Sigmoid colon (tissue), 4 donors: ENCODE results near the gene KLHDC7A.

ENCODE experiments used
- EP300 ChIP-seq, 4 donors: sonication (generic); formaldehyde crosslinking; IDR thresholded peaks; one replicate each; pipeline ENCODE4 v1.6.1; 2017; ENCODE audit warnings: antibody characterized with exemption in 4 of 4
- POLR2A ChIP-seq, 2 donors: fragments of 450-650 bp; IDR thresholded peaks; one replicate each; pipeline ENCODE4 v1.6.1; 2016; ENCODE audit warnings: antibody characterized with exemption in 2 of 2, mild to moderate bottlenecking in 2 of 2, moderate library complexity in 2 of 2
- POLR2AphosphoS5 ChIP-seq, 4 donors: sonication (generic); formaldehyde crosslinking; IDR thresholded peaks; one replicate each; pipeline ENCODE4 v1.6.1; 2017; ENCODE audit warnings: antibody characterized with exemption in 4 of 4
- TF ChIP-seq, protein P1 (sequence below), 4 experiments: fragments of 450-650 bp in 3 of 4; fragments of 200-600 bp in 1 of 4; IDR thresholded peaks; one replicate each; pipeline ENCODE4 v1.5.1; 2016 to 2019; ENCODE audit warnings: antibody characterized with exemption in 4 of 4, mild to moderate bottlenecking in 3 of 4, moderate library complexity in 2 of 4

GRCh38 chr1:18464665-18465050 lies 16.1 kb upstream of the KLHDC7A start:
- TF ChIP-seq, protein P1, sequence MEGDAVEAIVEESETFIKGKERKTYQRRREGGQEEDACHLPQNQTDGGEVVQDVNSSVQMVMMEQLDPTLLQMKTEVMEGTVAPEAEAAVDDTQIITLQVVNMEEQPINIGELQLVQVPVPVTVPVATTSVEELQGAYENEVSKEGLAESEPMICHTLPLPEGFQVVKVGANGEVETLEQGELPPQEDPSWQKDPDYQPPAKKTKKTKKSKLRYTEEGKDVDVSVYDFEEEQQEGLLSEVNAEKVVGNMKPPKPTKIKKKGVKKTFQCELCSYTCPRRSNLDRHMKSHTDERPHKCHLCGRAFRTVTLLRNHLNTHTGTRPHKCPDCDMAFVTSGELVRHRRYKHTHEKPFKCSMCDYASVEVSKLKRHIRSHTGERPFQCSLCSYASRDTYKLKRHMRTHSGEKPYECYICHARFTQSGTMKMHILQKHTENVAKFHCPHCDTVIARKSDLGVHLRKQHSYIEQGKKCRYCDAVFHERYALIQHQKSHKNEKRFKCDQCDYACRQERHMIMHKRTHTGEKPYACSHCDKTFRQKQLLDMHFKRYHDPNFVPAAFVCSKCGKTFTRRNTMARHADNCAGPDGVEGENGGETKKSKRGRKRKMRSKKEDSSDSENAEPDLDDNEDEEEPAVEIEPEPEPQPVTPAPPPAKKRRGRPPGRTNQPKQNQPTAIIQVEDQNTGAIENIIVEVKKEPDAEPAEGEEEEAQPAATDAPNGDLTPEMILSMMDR (IDR thresholded peaks at IDR 0.05) = no peak
- TF ChIP-seq POLR2A (IDR thresholded peaks at IDR 0.05) (no peak), POLR2AphosphoS5 (IDR thresholded peaks at IDR 0.05) (no peak), EP300 (IDR thresholded peaks at IDR 0.05) (no peak)
